Measurements from ENCODE around the gene ASXL3.

Gene ASXL3

GRCh38 chr18:33708876-33709275 lies 130.9 kb downstream of the ASXL3 start:
- ChIA-PET CTCF (interaction anchor here (0.6 kb wide), 1 partner anchor 249 kb away, joined by 4 read pairs; no protein-coding TSS in a partner anchor), POLR2A (no interaction called here)
- TF ChIP-seq L3MBTL2 (conservative IDR thresholded peaks at IDR 0.05) (no peak), SUZ12 (IDR thresholded peaks at IDR 0.05) (no peak), HDGF (IDR thresholded peaks at IDR 0.05; ENCODE audit: borderline replicate concordance) (no peak), PKNOX1 (IDR thresholded peaks at IDR 0.05) (no peak), ARNT (IDR thresholded peaks at IDR 0.05) (no peak), TARDBP (IDR thresholded peaks at IDR 0.05) (no peak), SP1 (IDR thresholded peaks at IDR 0.05) (no peak), FOXM1 (IDR thresholded peaks at IDR 0.05; ENCODE audit: borderline replicate concordance) (no peak), FOXA1 (IDR thresholded peaks at IDR 0.05) (no peak), CTBP1 (IDR thresholded peaks at IDR 0.05; ENCODE audit: borderline replicate concordance) (no peak)
- no peak for DNase-seq (ENCODE audit: extremely low spot score)

- TF ChIP-seq FOXM1 (IDR thresholded peaks at IDR 0.05; ENCODE audit: borderline replicate concordance) (no peak), SP1 (IDR thresholded peaks at IDR 0.05) (no peak), SUZ12 (IDR thresholded peaks at IDR 0.05) (no peak), ELF4 (IDR thresholded peaks at IDR 0.05) (no peak), TARDBP (IDR thresholded peaks at IDR 0.05) (no peak), HDGF (IDR thresholded peaks at IDR 0.05; ENCODE audit: borderline replicate concordance) (no peak), PKNOX1 (IDR thresholded peaks at IDR 0.05) (no peak), NFRKB (IDR thresholded peaks at IDR 0.05) (no peak), ARNT (IDR thresholded peaks at IDR 0.05) (no peak), ZNF384 (IDR thresholded peaks at IDR 0.05) (no peak), FOXK2 (IDR thresholded peaks at IDR 0.05) (no peak), CTBP1 (IDR thresholded peaks at IDR 0.05; ENCODE audit: borderline replicate concordance) (no peak), BHLHE40 (IDR thresholded peaks at IDR 0.05; ENCODE audit: borderline replicate concordance) (no peak), L3MBTL2 (conservative IDR thresholded peaks at IDR 0.05) (no peak), FOXA1 (IDR thresholded peaks at IDR 0.05) (no peak), LEF1 (IDR thresholded peaks at IDR 0.05; ENCODE audit: borderline replicate concordance) (no peak)
- CTCF ChIA-PET = no interaction called here
- no peak for DNase-seq (ENCODE audit: extremely low spot score)
- POLR2A ChIA-PET = no interaction called here
These were observed 132.2 kb downstream of the ASXL3 start for GRCh38 chr18:33710269-33710668.

GRCh38 chr18:33711514-33711913 lies 133.5 kb downstream of the ASXL3 start:
- no peak for DNase-seq (ENCODE audit: extremely low spot score)

GRCh38 chr18:33712719-33713118 lies 134.7 kb downstream of the ASXL3 start:
- ChIA-PET CTCF (no interaction called here), POLR2A (no interaction called here)
- TF ChIP-seq CTBP1 (IDR thresholded peaks at IDR 0.05; ENCODE audit: borderline replicate concordance) = no peak
- no peak for TF ChIP-seq PKNOX1 (IDR thresholded peaks at IDR 0.05)
- no peak for TF ChIP-seq ELF4 (IDR thresholded peaks at IDR 0.05)
- TF ChIP-seq FOXK2 (IDR thresholded peaks at IDR 0.05) = no peak
- no peak for TF ChIP-seq L3MBTL2 (conservative IDR thresholded peaks at IDR 0.05)
- TF ChIP-seq SP1 (IDR thresholded peaks at IDR 0.05) = no peak
- TF ChIP-seq SUZ12 (IDR thresholded peaks at IDR 0.05) = no peak
- TF ChIP-seq ARNT (IDR thresholded peaks at IDR 0.05) = no peak
- no peak for TF ChIP-seq ZNF384 (IDR thresholded peaks at IDR 0.05)
- no peak for TF ChIP-seq NFRKB (IDR thresholded peaks at IDR 0.05)
- no peak for TF ChIP-seq BHLHE40 (IDR thresholded peaks at IDR 0.05; ENCODE audit: borderline replicate concordance)
- no peak for DNase-seq (ENCODE audit: extremely low spot score)

More at GRCh38 chr18:33711514-33711913, 133.5 kb downstream of the ASXL3 start:
- ChIA-PET POLR2A (no interaction called here), CTCF (no interaction called here)
- TF ChIP-seq BHLHE40 (IDR thresholded peaks at IDR 0.05; ENCODE audit: borderline replicate concordance) = no peak
- TF ChIP-seq FOXK2 (IDR thresholded peaks at IDR 0.05) = no peak
- no peak for TF ChIP-seq HDGF (IDR thresholded peaks at IDR 0.05; ENCODE audit: borderline replicate concordance)

GRCh38 chr18:33716061-33716683 lies 138.2 kb downstream of the ASXL3 start:
- POLR2A ChIA-PET = no interaction called here
- CTCF ChIA-PET = no interaction called here

GRCh38 chr18:33717339-33717738 lies 139.3 kb downstream of the ASXL3 start:
- no peak for DNase-seq (ENCODE audit: extremely low spot score)
- CTCF ChIA-PET = no interaction called here
- POLR2A ChIA-PET = no interaction called here
- no peak for TF ChIP-seq CTBP1 (IDR thresholded peaks at IDR 0.05; ENCODE audit: borderline replicate concordance)
- no peak for TF ChIP-seq ZNF384 (IDR thresholded peaks at IDR 0.05)
- TF ChIP-seq NFRKB (IDR thresholded peaks at IDR 0.05) = no peak
- no peak for TF ChIP-seq TARDBP (IDR thresholded peaks at IDR 0.05)
- no peak for TF ChIP-seq SP1 (IDR thresholded peaks at IDR 0.05)
- TF ChIP-seq FOXM1 (IDR thresholded peaks at IDR 0.05; ENCODE audit: borderline replicate concordance) = no peak
- TF ChIP-seq L3MBTL2 (conservative IDR thresholded peaks at IDR 0.05) = no peak
- no peak for TF ChIP-seq PKNOX1 (IDR thresholded peaks at IDR 0.05)
- TF ChIP-seq ARNT (IDR thresholded peaks at IDR 0.05) = no peak
- no peak for TF ChIP-seq BHLHE40 (IDR thresholded peaks at IDR 0.05; ENCODE audit: borderline replicate concordance)
- no peak for TF ChIP-seq LEF1 (IDR thresholded peaks at IDR 0.05; ENCODE audit: borderline replicate concordance)
- TF ChIP-seq FOXA1 (IDR thresholded peaks at IDR 0.05) = no peak
- no peak for TF ChIP-seq SUZ12 (IDR thresholded peaks at IDR 0.05)
- TF ChIP-seq HDGF (IDR thresholded peaks at IDR 0.05; ENCODE audit: borderline replicate concordance) = no peak
- no peak for TF ChIP-seq ELF4 (IDR thresholded peaks at IDR 0.05)
- no peak for TF ChIP-seq FOXK2 (IDR thresholded peaks at IDR 0.05)

More at GRCh38 chr18:33716061-33716683, 138.2 kb downstream of the ASXL3 start:
- no peak for DNase-seq (ENCODE audit: extremely low spot score)
- no peak for TF ChIP-seq TARDBP (IDR thresholded peaks at IDR 0.05)
- no peak for TF ChIP-seq SP1 (IDR thresholded peaks at IDR 0.05)
- no peak for TF ChIP-seq FOXK2 (IDR thresholded peaks at IDR 0.05)
- TF ChIP-seq SUZ12 (IDR thresholded peaks at IDR 0.05) = no peak
- TF ChIP-seq PKNOX1 (IDR thresholded peaks at IDR 0.05) = no peak
- TF ChIP-seq LEF1 (IDR thresholded peaks at IDR 0.05; ENCODE audit: borderline replicate concordance) = no peak
